H54 (cell line): Measurements from ENCODE around the gene SH3BP2.

Source experiments
- DNase-seq: peaks from one replicate; pipeline ENCODE4 v3.0.0; 2011; ENCODE audit warnings: low spot score, mixed read lengths; ENCODE audit not compliant: insufficient read length
- FAIRE-seq: peaks from 3 replicates; lab custom pipeline; 2011; peaks lifted over from hg19 to GRCh38; lab: Jason Lieb, UNC
- POLR2A ChIP-seq: IDR thresholded peaks from 2 replicates; pipeline ENCODE4 v1.6.1; 2011; ENCODE audit warnings: low read depth, mild to moderate bottlenecking, low read length

Gene SH3BP2

DNA sequence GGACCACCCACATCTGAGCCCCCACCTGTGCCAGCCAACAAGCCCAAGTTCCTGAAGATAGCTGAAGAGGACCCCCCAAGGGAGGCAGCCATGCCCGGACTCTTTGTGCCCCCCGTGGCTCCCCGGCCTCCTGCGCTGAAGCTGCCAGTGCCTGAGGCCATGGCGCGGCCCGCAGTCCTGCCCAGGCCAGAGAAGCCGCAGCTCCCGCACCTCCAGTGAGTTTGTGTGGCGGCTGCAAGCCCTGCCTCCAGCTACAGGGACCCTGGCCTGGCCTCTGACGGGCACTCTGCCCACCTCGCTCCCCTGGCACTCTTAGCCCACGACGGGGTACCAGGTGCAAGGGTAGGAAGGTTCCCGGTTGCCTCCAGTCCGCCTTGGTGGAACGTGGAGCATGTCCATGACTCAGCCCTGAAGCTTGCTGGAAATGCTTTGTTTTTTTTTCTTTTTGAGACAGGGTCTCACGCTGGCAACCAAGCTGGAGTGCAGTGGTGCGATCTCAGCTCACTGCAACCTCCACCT lies 37.1 kb downstream of the SH3BP2 start:
- DNase-seq (no peak), FAIRE-seq (no peak)
- no peak for TF ChIP-seq POLR2A

DNA sequence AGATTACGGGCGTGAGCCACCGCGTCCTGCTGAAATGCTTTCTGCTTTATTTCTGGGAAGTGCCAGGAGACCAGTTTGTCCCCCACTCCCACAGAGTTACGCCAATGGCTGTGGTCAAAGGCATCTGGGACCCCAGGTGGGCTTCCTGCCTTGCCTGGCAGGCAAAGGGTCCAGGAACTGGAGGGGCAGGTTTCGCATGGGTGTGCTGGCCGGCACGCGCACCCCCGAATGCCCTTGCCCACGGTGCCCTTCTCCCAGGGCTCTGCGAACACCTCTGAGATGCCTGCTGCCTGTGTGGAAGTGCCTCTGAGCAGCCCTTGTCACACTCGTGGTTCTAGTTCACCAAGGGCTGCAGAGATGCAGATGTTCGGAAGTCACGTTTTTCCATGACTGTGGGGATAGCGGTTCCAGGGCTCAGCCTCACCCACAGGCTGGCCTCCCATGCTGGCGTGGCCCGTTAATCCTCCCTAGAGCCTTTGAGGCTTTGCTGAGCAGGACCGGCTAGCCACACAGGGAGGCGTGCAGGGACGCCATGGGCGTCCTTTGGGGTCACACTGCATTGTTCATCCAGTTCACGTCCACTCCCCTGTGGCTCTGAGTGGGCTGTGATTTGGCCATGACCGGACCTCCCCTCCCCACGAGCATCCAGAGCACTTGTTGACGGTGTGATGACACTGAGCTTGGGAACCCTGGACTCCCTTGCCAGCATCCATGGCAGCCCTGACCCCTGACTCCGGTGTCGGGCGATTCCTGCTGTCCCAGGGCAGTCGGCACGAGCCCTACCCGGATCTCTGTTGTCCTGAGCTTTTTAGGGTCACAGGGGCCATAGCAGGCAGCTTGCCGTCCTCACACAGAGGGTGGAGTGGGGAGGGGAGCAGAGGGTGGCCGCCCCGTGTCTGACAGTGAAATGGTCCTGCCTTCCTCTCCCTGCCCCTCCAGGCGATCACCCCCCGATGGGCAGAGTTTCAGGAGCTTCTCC lies 38.0 kb downstream of the SH3BP2 start:
- no peak for DNase-seq
- no peak for TF ChIP-seq POLR2A
- no peak for FAIRE-seq

DNA sequence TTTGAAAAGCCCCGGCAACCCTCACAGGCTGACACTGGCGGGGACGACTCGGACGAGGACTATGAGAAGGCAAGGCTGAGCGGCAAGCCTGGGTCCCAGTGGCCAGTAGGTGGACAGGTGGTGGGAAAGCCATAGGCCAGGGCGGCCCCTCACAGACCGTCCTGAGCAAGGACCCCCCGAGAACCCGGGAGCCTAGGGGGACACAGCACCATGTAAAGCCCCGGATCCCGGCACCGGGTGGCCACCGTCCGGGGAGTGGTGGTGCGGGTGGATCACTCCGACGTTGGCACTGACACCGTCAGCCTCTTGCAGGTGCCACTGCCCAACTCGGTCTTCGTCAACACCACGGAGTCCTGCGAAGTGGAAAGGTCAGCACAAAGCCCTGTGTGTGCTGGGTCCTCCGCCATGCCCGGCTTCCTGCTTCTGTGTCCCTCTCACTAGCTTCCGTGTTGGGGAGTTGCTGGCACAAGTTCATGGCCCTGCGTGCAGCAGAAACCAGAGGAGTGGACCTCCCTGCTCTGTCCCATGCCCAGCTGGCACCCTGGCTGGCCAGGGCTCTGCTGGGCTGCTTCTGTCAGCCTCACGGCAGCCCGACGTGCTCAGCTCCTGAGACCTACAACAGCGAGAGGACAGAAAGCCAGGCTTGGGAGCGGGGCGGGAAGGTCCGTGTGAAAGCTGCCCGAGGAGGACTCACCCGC lies 38.9 kb downstream of the SH3BP2 start:
- FAIRE-seq: no peak
- no peak for DNase-seq
- TF ChIP-seq POLR2A: no peak

DNA sequence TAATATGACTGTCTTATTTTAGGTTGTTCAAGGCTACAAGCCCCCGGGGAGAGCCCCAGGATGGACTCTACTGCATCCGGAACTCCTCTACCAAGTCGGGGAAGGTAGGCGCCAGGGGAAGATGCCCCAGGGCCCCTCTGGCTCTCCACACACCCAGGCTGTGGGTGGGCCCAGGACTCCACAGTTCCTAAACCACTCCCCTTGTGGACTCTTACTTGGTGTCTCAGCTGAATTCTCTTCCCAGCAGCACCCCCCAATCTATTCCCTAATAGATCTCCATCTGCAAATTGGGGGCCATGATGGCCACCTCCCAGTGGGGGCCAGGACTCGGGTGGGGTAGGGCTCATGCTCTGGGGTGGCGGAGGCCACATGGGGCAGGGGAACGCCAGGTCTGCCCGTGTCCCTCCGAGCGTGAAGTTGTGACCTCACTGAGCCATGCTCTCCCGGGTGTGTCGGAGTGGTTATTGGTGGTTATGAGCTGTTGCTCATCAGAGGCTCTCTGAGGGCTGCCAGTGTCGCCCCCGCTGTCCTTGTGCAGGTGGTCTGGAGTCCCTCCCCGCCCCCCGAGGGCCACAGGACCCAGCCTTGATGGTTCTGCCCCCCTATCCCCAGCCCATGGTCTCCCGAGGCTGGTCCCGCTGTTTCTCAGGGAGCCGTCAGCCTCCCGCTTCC lies 39.6 kb downstream of the SH3BP2 start:
- FAIRE-seq (no peak), DNase-seq (no peak)
- no peak for TF ChIP-seq POLR2A

DNA sequence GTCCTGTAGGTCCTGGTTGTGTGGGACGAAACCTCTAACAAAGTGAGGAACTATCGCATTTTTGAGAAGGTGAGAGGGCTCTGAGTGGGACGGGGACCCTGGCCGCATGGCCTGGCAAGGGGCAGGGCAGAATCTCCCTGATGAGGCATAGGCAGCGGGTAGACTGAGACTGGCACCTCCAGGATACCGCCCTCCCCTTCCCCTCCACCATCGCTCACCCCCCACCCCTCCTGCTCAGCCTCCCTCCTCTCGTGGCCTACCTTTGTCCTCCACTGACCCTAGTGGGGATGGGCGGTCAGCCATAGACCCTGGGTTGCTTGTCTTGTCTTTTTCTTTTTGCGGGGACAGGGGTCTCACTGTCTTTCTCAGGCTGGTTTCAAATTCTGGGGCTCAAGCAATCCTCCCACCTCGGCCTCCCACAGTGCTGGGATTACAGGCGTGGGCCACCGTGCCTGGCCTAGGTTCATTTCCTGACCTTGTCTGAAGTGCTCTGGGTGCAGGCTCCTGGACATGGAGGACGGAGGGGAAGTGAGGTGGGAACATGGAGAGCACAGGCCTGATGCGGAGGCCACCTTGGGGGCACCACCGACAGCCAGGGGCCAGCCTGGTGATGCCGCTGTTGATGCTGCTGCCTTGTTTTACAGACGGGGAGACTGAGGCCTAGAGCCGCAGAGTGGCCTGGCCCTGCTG lies 40.2 kb downstream of the SH3BP2 start:
- FAIRE-seq: no peak
- no peak for DNase-seq
- TF ChIP-seq POLR2A: no peak

DNA sequence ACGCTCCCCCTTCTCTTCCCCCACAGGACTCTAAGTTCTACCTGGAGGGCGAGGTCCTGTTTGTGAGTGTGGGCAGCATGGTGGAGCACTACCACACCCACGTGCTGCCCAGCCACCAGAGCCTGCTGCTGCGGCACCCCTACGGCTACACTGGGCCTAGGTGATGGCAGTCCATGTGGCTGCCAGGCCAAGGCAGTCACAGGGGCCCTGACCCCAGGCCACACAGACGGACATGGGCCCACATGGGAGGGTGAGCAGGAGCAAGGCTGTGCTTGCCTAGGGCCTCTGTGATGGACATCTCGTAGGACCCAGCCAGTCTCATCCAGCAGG lies 40.8 kb downstream of the SH3BP2 start:
- FAIRE-seq: no peak
- no peak for TF ChIP-seq POLR2A
- DNase-seq: no peak

DNA sequence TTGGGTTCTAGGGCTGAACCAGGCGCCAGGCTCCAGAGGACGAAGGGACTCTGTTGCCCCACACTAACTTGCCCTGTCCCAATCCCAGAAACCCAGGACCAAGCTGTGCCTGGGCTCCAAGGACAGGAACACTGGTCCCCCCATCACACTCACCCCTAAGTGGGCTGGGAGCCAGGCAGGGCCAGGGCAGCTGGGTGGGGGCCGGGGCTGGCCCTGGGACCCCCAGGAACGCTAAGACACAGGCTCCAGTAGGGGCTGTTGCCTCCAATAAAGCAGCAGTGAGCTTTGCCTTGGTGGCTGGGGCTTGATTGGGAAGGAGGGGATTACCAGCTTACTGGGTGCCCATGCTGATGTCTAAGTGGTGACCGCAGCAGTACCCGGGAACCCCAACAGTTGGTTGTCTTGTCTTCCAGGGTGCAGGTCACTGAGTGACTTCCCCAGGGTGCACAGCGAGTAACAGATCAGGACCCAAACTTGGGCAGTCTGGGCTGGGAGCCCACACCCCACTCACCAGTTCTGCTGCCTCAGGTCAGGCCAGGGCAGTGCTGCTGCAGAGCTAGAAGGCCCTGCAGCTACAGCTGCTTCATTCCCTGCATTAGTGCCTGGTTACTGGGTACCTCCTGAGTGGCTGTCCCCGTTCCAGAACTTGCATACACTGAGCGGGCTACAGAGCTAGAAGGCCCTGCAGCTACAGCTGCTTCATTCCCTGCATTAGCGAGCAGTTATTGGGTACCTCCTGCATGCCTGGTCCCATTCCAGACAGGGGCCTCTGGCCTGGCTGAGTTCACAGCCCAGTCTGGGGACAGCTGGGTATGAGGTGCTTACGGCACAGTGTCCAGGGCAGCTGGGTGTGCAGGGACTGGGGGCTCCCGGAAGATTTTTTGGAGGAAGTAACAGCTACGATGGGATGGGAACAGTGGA lies 41.4 kb downstream of the SH3BP2 start:
- TF ChIP-seq POLR2A: no peak
- no peak for FAIRE-seq

DNA sequence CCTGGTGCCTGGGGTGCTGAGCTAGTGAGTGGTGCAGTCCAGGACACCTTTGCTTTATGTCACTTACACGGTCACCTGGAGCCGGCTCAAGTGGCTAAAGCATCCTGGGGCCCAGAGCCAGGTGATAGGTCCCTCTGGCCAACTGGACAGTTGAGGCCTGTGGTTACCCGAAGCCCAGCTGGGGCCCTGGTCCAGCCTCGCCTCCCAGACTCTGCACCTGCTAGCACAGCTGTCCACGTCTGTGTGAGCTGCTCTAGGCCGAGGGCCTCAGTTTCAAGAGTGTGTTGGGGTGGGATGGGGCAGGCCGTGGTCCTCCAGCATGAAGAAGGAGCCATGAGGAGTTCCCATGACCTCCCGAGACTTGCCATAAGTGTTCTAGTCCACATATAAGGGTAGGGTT lies 43.1 kb downstream of the SH3BP2 start:
- no peak for TF ChIP-seq POLR2A
- FAIRE-seq (no peak), DNase-seq (no peak)

More for the DNA sequence above, 41.4 kb downstream of the SH3BP2 start:
- no peak for DNase-seq

DNA sequence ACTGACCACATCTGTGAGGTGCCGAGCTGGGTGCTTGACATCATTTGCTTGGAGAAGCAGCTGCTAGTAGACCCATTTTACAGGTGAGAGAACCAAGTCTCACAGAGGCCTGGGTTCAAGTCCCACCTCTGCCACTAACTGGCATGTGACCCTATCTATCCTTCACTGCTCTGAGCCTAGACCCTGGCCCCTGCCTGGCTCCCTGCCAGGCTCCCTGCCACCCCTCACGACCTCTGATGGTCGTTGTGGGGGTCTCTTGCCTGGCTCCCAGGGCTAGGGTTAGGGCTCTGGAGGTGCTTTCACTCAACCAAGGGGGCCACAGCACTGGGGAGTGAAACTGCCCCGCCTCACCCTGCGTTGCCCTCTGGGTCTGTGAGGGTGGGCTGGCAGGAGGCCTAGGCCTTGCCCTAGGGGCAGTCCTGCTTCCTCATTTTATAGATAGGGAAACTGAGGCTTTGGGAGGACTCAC lies 43.5 kb downstream of the SH3BP2 start:
- FAIRE-seq (no peak), DNase-seq (no peak)
- no peak for TF ChIP-seq POLR2A

DNA sequence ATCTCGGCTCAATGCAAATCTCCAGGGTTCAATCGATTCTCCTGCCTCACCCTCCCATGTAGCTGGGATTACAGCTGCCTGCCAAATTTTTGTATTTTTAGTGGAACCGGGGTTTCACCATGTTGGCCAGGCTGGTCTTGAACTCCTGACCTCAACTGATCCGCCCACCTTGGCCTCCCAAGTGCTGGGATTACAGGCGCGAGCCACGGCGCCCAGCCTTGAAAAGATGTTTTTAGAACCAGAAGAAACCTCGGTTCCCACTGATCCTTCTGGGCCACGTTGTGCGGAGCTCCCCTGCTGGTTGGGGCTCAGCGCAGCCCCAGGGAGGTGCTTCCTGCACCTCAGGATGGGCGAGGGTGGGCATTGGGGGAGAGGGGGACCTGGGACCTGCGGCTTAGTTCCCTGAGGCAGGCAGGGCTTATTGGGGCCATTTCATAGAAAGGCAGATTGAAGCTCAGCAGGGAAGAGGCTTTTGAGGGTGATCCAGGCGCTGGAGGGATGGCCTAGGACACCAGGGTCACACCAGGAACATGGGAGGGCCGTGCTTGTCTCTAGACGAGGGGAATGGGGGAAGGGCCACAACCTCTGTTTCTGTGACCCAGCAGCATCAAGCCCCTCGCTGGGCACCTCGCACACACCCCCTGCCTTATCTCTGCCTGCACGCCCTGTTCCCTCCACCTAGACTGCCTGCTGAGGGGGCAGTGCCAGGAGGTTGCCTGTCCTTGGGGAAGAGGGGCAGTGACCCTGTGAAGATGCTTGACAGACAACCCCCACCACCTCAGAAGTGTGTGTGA lies 44.4 kb downstream of the SH3BP2 start:
- DNase-seq: no peak
- TF ChIP-seq POLR2A: no peak
- no peak for FAIRE-seq

DNA sequence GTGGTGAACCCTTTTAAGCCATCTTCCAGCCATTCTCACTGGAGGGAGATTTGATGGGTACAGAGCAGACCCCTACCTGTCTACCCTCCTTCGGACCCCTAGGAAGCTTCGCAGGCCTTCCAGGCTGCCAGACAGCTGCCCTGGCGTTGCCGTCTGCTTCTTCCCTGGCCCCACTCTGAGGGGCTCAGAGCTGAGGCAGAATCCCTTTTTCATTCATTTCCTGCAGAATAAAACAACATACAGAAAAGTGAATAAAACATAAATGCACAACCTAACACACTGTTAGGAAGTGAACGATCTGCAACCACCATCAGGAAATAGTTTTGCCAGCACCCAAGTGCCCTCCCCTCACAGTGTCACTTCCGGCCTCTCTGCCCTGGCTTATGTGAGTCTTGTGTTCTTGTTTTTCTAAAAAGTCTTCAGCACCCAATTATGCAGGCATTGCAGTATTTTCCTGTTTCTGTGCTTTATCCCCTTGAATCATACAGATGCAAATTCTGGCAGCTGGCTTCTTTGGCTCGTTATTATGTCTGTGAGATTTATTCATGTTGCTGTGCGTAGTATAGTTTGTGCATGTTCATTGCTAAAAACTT lies 45.1 kb downstream of the SH3BP2 start:
- no peak for DNase-seq
- no peak for FAIRE-seq

More for the DNA sequence above, 45.1 kb downstream of the SH3BP2 start:
- no peak for TF ChIP-seq POLR2A
